Ovary (tissue), 3 donors: ENCODE data around the gene HAUS3.

Source experiments
- POLR2A ChIP-seq: fragments of 450-650 bp; IDR thresholded peaks from one replicate; pipeline ENCODE4 v1.6.1; 2017; ENCODE audit warnings: antibody characterized with exemption, mild to moderate bottlenecking, moderate library complexity
- TF ChIP-seq, protein P1 (sequence below), 3 donors: fragments of 450-650 bp in 2 of 3; fragments of 200-600 bp in 1 of 3; IDR thresholded peaks; one replicate each; pipeline versions ENCODE4 v1.5.1 to v1.8.0; 2016 to 2022; ENCODE audit warnings: antibody characterized with exemption in 3 of 3, mild to moderate bottlenecking in 1 of 3
- donor health status: DM: no; HTN: no; CAD: no.

DNA sequence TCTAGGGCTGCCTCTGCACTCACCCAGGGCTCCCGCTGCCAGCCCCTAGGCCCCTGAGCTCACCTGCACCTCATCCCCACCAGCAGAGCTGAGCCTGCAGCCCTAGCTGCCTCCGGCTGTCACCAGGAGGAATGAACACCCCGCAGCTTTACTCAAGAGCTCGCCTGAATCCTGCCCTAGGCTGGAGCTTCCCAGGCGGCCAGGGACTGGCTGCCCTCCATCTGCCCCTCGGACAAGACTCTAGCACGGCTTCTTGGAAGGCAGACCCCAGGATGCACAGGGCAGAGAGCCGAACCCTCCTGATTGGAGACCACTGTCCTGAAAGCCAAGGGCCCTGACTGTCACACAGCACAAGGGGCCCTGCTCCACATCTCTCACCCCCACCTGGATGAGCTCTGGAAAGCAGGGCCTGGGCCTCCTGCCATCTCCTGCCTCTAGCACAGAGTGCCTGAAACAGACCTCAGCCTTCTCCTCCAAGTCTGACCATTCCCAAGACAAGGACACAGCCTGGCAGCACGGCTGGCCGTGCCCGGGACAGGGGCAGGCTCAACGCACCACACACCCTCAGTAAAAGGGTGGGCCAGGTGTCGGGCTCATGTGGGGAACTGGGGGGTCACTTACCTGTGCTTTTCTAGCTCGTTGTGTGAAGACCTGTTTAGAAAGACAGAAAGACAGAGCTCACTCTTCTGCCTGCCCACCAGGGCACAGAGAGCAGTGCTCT is 15.6 kb upstream of the HAUS3 start:
- no peak for TF ChIP-seq POLR2A
- TF ChIP-seq, protein P1, sequence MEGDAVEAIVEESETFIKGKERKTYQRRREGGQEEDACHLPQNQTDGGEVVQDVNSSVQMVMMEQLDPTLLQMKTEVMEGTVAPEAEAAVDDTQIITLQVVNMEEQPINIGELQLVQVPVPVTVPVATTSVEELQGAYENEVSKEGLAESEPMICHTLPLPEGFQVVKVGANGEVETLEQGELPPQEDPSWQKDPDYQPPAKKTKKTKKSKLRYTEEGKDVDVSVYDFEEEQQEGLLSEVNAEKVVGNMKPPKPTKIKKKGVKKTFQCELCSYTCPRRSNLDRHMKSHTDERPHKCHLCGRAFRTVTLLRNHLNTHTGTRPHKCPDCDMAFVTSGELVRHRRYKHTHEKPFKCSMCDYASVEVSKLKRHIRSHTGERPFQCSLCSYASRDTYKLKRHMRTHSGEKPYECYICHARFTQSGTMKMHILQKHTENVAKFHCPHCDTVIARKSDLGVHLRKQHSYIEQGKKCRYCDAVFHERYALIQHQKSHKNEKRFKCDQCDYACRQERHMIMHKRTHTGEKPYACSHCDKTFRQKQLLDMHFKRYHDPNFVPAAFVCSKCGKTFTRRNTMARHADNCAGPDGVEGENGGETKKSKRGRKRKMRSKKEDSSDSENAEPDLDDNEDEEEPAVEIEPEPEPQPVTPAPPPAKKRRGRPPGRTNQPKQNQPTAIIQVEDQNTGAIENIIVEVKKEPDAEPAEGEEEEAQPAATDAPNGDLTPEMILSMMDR (IDR thresholded peaks at IDR 0.05) = no peak
